MV-4-11 (cell line): ENCODE measurements around the gene BAD.

Source experiments
- DNase-seq: peaks from one replicate; lab custom pipeline; 2025; lab: John Stamatoyannopoulos, UW

Gene BAD

DNA sequence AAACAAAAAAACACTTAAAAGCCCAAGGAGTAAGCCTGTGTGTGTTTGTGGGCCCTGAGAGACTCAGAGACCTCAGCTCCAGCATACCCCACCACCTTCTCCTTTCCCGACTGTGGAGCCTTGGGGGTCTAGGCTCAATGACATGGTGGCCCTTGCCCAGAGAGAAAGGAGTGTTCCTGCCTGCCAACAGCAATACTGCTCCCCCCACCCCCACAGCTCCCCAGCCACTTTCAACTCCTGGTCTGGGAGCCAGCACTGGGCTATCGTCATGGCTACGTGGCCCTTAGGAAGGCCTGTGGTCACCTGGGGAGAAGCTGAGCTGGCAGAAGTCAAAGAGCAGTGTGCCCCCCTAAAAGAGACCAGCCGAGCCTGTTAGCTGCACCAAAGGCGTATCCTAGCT is 40.4 kb downstream of the BAD start:
- no peak for DNase-seq

DNA sequence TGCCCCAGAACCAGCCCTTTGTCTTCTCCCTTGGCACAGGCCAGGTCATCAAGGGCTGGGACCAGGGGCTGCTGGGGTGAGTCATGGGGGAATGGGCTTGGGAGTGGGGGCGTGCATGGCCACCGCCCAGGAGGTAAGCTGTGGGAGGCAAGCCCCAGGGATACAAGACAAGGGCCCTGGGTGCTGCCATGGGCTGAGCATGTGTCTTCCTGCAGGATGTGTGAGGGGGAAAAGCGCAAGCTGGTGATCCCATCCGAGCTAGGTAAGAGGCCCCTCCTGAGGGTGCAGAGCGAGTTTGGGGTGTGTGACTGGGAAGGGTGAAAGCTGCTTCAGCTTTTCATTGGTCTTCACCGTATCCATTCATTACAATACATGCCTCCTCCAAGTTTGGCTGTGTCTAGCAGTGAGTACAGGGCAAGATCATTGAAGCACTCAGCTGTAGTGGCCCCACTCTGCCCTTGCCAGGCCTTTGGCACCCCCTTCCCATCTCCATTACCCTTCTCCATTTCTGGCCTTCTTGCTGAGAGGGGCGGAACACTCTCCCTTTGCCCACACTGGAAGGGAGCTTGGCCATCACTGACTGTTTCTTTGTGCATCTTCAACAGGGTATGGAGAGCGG is 41.1 kb downstream of the BAD start:
- DNase-seq: no peak

GRCh38 chr11:64241491-64242374 is 42.7 kb downstream of the BAD start:
- DNase-seq: no peak

- DNase-seq: peak; percentile 97
Measured at GRCh38 chr11:64241241-64241490, 43.3 kb downstream of the BAD start.

GRCh38 chr11:64240435-64241240 is 43.8 kb downstream of the BAD start, which contains the start of gene FKBP2:
FKBP2 (plus strand) TSS chr11:64241095; CDS start chr11:64242388, 1,293 bp downstream.
- peak; percentile 96 for DNase-seq

GRCh38 chr11:64239662-64240434 is 44.6 kb downstream of the BAD start:
- peak; percentile 98 for DNase-seq

DNA sequence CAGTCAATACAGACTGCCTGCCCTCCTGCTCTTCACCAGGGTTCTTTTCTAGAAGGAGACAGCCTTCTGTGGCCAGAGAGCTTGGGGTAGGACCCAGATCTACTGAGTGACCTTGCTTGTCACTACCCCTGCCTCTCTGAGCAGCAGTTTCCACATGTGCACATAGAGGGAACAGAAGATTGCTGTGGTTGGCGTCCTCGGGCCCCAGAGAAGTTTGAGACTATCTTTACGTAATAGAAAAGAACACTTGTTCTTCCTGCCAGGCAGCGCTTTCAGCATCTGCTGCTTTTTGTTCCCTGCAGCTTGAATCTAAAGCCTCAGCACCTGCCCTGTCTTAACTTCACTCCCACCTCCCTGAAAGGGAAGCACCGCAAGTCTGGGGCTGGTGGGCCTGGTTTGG is 45.5 kb downstream of the BAD start:
- DNase-seq: peak; percentile 91

- DNase-seq: no peak
Measured at GRCh38 chr11:64238076-64238475, 46.4 kb downstream of the BAD start.

- DNase-seq: no peak
Measured at GRCh38 chr11:64237484-64237951, 46.9 kb downstream of the BAD start.

DNA sequence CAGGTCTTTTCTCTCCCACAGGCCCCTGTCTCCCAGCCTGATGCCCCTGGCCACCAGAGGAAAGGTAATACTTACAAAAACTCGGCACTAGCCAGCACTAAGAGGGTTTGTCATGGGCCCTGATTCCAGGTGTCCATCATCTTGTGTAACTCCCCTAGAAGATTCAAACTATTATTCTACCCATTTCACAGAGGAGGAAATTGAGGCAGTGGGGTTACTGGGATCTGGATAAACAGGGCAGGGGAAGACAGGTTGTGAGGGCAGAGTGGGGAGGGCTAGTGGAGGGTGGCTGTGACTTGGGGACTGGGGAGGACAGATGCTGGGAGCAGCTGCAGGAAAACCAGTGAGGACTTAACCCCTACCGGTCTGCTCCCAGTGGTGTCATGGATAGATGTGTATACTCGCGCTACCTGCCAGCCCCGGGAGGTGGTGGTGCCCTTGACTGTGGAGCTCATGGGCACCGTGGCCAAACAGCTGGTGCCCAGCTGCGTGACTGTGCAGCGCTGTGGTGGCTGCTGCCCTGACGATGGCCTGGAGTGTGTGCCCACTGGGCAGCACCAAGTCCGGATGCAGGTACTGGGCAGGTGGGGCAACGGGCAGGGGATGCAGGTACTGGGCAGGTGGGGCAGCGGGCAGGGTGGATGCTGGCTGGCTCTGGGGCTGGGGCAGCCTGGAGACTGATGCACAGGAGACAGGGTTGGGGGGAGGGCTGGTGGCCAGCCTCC is 48.9 kb downstream of the BAD start:
- no peak for DNase-seq

DNA sequence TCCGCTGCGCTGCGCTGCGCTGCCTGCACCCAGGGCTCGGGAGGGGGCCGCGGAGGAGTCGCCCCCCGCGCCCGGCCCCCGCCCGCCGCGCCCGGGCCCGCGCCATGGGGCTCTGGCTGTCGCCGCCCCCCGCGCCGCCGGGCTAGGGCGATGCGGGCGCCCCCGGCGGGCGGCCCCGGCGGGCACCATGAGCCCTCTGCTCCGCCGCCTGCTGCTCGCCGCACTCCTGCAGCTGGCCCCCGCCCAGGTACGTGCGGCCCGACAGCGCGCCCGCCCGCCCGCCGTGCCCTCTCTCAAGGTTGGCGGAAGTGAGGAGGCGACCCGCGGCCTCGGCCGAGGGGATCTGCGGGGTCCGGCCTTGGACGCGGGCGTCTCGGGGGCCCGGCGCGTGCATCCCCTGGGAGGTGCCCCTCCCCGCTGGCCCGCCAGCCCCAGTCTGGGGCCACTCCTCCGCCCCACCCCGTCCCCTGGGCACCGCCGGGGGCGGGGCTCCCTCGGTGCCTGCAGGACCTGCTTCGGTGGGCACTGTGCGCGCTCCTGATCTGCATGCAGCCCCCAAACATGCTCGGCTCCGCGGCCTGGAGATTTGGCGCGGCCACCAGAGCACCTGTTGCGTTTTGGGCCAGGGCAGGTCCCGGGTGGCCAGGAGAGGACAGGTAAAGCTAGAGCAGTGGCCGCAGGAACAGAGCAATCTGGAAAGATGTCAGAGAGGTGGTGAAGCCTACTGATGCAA is 49.7 kb downstream of the BAD start:
- no peak for DNase-seq

- DNase-seq: no peak
Measured at GRCh38 chr11:64233913-64234586, 50.4 kb downstream of the BAD start, which contains the start of gene VEGFB. VEGFB (plus strand) TSS chr11:64234584; CDS start chr11:64234834, 250 bp downstream.

DNA sequence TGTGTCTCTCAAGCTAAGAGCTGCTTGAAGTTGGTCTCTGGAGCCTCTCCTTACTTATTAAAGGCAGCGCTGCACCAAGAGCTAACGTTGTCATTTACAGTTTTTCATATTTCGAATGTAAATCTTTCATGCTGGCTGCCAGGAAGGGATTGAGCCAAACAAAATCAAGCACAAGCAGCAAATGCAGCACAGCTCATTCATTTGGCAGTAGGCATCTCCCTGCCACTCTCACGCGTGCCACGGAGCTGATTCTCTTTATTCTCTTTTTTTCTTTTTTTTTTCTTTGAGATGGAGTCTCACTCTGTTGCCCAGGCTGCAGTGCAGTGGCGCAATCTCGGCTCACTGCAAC is 51.5 kb downstream of the BAD start:
- DNase-seq: no peak

DNA sequence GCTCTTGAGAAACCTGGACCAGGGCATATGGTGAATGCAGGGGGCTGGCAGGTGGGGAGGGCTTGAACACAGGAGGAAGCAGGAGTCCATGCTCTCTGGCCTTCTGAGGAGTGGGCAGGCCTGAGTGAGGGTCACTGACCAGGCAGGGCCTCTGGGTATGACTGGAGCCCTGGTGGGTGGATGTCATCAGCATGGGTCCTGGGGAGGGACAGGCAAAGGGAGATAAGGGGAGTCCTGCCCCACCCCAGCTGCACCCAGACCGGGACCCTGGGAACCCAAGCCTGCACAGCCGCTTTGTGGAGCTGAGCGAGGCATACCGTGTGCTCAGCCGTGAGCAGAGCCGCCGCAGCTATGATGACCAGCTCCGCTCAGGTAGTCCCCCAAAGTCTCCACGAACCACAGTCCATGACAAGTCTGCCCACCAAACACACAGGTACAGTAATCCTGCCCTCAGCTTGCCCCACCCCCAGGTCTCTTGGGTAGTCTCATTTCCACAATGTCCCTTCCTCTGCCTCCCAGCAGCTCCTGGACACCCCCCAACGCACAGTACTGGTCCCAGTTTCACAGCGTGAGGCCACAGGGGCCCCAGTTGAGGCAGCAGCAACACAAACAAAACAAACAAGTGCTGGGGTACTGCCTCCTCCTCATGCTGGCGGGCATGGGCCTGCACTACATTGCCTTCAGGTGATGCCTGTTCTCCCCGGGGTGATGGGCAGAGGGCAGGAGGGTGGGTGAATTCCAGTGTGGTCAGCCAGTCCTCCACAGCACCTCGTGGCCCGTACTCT is 52.1 kb downstream of the BAD start:
- DNase-seq: no peak

- no peak for DNase-seq
Measured at GRCh38 chr11:64231546-64231945, 52.9 kb downstream of the BAD start.

DNA sequence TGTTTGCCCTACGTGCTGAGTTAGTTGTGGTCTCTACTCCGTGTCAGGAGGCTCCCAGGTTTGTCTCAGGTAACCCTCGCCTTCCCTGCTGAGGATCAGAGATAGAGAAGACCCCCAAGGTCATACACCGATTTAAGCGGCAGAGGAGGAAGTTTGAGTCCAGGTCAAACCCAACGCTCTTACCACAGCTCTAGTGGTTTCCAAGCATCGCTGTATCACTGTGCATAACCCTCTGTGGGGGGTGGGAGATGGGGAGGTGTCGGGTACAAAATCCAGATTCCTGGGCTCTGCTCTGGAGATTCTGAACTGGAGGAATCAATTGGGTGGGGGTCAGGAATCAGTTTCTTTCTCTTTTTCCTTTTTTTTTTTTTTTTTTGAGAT is 53.5 kb downstream of the BAD start:
- peak; percentile 55 for DNase-seq

DNA sequence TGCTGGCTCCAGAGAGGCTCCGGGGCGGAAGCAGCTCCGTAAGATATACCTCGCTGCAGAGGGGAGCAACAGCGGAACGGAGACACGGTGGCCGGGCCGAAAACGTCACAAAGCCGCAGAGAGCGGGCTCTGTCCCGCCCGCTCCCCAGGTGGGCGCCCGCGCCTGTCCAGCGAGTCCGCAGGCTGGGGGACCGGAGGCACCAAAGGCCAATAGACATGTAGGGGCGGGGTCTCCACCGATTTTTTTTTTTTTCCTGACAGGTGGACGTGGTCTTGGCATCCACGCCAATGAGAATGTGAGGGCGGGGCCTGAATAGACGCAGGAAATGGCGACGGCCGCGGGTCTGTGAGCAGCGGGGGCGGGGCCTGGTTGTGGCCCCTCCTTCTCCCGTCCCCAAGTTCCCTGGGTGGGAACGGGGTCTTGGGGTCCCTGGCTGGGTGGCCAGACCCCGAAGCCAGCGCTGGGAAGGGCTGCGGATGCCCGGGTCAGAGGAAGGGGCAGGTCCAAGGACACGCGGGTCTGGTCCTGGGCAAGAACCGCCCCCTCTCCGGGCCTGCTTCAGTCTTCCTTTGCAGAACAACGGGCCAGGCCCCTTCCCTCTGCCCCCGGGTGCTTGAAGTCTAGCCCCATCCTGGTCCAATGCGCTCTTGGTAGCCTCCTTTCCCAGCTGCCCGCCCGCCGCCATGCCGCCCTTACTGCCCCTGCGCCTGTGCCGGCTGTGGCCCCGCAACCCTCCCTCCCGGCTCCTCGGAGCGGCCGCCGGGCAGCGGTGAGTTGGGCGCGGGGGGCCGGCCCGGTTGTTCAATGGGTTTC is 54.1 kb downstream of the BAD start, which contains the start of gene DNAJC4:
DNAJC4 (plus strand) TSS at position 378 of the 814 bp plus-strand sequence; CDS start at position 685, 307 bp downstream.
- DNase-seq: peak; percentile 85

DNA sequence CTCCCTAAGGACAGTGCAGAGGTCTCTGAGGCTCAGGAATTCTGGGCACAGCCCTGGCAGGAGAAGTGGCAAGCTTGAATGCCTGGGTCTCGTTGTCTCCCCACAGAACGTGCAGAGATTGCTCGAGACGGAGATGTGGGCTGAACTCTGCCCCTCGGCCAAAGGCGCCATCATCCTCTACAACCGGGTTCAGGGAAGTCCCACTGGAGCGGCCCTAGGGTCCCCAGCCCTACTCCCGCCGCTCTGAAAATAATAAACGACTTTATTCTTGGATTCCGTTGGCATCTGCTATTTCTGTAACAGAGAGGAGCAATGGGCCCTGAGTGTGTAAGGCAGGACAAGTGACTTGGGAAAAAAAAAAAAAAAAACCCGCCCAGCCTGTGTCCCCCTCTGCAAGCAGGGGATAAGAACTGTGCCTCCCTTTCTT is 54.7 kb downstream of the BAD start:
- DNase-seq: no peak
